Measurements from ENCODE around the gene RBM17. TPM values are rescaled to one million over a fixed set of nuclear protein-coding genes. Genes with fewer than 3 reads are reported as not detected.
A peak's percentile ranks its signal among the peaks of the same experiment; 100 is the strongest.
"Not testable (repeated sequence)": the region's sequence is repeated elsewhere in the genome, so short reads cannot be mapped to it uniquely, and the experiment has no call there.

Gene RBM17
- total RNA-seq, 1 experiment from 2014 or later = 70.3 TPM

GRCh38 chr10:6055929-6056328, 32.9 kb upstream of the RBM17 start:
- no peak for DNase-seq (ENCODE audit: low spot score)

DNA sequence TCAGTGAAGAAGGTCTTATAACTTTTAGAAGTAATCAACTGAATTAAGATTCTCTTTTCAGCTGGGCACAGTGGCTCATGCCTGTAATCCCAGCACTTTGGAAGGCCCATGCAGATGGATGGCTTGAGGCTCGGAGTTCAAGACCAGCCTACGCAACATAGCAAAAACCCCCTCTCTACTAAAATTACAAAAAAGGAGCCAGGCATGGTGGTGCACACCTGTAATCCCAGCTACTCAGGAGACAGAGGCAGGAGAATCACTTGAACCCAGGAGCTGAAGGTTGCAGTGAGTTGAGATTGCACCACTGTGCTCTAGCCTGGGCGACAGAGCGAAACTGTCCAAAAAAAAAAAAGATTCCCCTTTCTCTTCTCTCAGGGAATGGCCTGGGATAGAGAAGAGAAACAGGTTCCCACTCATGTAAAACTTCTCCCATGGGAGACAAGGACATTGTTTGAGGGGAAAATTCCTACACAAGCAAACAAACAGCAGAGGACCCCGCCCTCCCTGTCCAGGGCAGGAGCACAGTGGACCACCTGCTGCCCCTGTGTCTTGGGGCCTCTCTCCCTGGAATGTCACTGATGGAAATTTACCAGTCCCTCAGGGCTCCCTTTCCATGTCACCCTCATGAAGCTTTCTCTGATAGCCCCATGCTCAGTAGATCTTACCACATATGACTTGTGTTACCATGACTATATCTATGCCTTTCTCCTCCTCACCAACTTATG, 32.3 kb upstream of the RBM17 start:
- DNase-seq (ENCODE audit: low spot score) = no peak

GRCh38 chr10:6058682-6059475, 30.0 kb upstream of the RBM17 start:
- DNase-seq (ENCODE audit: low spot score) = no peak

GRCh38 chr10:6059506-6059905, 29.3 kb upstream of the RBM17 start:
- DNase-seq (ENCODE audit: low spot score) = no peak

DNA sequence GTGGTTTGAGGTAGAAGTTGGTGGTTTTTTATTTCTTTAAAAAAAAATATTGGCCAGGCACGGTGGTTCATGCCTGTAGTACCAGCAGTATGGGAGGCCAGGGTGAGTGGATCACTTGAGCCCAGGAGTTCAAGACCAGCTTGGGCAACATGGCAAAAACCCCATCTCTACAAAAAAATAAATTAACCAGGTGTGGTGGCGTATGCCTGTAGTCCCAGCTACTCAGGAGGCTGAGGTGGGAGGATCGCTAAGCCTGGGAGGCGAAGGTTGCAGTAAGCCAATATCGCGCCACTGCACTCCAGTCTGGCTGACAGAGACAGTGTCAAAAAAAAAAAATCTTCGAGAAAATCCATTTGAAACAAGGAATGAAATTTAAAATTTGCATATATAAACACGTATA, 27.8 kb upstream of the RBM17 start:
- no peak for DNase-seq (ENCODE audit: low spot score)

GRCh38 chr10:6062101-6062771, 26.6 kb upstream of the RBM17 start, which contains the start of gene IL2RA:
Gene IL2RA, minus strand, starts transcription at chr10:6062367. Its CDS starts 216 bp downstream, at chr10:6062151.
- no peak for DNase-seq (ENCODE audit: low spot score)

GRCh38 chr10:6064119-6064518, 24.7 kb upstream of the RBM17 start:
- no peak for DNase-seq (ENCODE audit: low spot score)

DNA sequence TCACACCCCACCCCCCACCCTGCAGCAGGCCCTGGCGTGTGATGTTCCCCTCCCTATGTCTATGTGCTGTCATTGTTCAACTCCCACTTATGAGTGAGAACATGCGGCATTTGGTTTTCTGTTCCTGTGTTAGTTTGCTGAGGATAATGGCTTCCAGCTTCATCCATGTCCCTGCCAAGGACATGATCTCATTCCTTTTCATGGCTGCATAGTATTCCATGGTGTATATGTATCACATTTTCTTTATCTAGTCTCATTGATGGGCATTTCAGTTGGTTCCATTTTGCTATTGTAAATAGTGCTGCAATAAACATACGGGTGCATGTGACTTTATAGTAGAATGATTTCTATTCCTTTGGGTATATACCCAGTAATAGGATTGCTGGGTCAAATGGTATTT, 24.1 kb upstream of the RBM17 start:
- not testable (repeated sequence) for DNase-seq (ENCODE audit: low spot score)

- DNase-seq (ENCODE audit: low spot score) = no peak
Observed at GRCh38 chr10:6065406-6065805, 23.4 kb upstream of the RBM17 start.

DNA sequence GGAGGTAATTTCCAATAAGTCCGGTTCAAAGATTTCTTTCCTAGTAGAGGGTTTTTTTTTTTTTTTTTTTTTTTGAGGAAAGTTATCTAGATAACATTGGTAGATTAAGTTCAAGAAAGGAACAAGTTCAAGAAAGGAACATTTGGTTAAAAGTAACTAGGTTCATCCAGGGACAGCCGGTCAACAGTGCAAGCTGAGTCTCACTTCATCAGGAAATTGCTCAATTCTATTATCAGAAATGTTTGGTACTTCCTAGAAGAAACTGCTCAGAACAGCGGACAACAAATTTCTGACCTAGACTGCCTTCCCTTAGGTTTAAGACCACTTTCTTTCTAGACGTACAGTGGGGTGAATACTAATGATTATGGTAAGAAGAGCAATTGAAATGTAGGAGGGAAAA, 23.0 kb upstream of the RBM17 start:
- no peak for DNase-seq (ENCODE audit: low spot score)

DNA sequence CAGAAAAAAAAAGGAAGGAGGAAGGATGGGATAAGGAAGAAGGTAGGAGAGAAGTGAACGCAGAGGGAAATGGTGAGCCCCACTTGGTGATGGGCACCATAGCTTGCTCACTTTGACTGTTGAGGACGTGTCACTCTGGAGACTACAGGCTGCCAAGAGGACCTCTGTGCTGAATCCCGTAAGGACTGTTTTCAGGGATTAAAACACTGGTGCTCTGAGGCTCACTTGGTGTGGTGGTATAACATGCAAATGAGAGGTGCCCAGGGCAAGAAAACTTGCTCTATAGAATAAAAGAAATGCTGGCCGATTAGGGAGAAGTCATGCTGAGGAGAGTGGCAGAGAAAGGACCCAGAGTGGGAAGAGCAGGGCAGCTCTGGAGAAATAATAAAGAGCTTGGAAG, 21.4 kb upstream of the RBM17 start:
- DNase-seq (ENCODE audit: low spot score) = no peak

DNA sequence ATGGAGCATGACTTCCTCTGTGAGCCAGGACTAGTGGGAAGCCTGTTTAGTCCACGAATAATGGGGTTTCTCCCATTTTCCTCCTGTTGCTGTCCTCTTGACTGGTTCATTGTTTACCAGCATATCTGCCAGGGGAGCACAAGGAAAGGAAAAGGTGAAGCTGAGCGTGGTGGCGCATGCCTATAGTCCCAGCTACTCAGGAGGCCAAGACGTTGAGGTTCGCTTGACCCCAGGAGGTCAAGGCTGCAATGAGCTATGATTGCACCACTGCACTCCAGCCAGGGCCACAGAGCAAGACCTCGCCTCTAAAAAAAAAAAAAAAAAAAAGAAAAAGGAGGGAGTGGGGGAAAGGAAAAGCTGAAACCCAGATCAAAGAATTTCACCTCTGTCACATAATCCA, 20.8 kb upstream of the RBM17 start:
- no peak for DNase-seq (ENCODE audit: low spot score)

GRCh38 chr10:6068422-6068821, 20.4 kb upstream of the RBM17 start:
- DNase-seq (ENCODE audit: low spot score) = no peak

GRCh38 chr10:6069081-6069931, 19.5 kb upstream of the RBM17 start:
- no peak for DNase-seq (ENCODE audit: low spot score)

DNA sequence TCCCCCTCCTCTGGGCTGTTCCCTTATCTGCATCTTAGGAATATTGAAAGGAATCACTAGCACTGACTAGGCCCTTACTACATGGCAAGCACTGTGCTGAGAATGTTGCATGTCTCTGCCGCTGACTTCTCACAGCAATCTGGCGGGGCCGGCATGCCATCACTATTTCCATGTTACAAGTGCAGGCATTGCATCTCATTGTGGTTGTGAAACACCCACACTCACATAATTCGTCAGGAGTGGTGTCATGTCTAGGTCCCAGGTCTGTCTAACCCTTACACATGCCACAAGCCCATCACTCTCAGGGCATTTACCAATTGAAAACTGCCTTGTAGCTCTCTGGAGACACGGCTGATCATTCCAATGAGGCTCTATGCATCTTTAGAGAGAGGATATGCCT, 18.2 kb upstream of the RBM17 start:
- no peak for DNase-seq (ENCODE audit: low spot score)

DNA sequence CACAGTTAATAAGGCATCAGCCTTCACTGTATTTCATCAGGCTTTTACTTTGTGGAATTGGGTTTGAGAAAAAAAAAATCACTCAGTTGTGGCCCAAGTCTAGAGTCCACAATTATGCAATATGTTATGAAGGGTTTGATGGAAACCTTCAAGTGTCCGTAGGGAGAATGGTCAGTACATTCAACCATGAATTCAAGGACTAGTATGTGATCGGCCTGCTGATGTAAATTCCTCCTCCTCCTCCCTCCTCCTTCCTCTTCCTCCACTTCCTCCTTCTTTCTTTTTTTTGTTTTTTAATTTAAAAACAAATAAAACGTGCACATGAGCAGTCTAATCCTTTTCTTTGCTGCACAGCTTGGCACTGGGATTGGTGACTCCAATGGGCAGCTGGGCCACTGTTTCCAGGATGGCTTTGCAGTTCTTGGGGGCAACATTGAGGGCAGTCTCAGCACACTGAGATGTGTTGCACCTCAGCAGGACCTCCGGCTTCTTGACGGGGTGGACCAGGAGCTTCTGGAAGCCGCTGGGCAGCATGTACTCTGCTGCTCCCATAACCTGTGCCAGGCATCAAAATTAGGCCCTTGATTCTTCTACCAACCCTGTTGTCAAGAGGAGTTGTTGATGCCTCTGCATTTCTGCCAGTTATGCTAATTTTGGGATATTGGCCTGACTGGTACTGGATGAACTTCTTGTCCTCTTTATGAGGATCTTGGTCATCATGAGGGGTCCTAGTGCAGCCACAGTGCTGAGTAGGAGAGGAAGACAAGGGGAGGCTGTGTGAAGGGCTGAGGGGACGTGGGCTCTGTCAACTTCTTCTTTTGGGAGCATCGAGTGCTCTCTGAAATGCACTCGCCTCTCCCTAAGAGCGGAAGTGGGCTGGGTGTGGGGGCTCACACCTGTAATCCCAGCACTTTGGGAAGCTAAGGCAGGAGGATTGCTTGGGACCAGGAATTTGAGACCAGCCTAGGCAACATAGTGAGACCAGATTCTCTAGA, 17.4 kb upstream of the RBM17 start:
- DNase-seq (ENCODE audit: low spot score) = no peak

- no peak for DNase-seq (ENCODE audit: low spot score)
Observed at GRCh38 chr10:6072215-6072934, 16.5 kb upstream of the RBM17 start.

- DNase-seq (ENCODE audit: low spot score) = peak; percentile 81
Observed at GRCh38 chr10:6074489-6075301, 14.1 kb upstream of the RBM17 start.

Data from A172 (cell line).